Endothelial cell of umbilical vein (primary cell): Measurements from ENCODE around the gene HOXB4. TPM values are rescaled to one million over a fixed set of nuclear protein-coding genes. Genes with fewer than 3 reads are reported as not detected.

Experiments
- BruUV-seq: library from RNA; stranded (reverse); fragments of 400-500 nt; replicated peaks from 2 replicates; lab custom pipeline; 2021; lab: Mats Ljungman, UMichigan
- CTCF ChIA-PET: fragments of 300-600, 350-600 bp; sonication (Branson Sonifier 250); formaldehyde crosslinking; loops from one replicate; lab custom pipeline; 2021; ENCODE audit warnings: antibody characterized with exemption, inconsistent platforms; lab: Charles Lee
- POLR2A ChIA-PET: fragments of 300-600, 350-600 bp; sonication (Branson Sonifier 250); formaldehyde crosslinking; loops from one replicate; lab custom pipeline; 2021; ENCODE audit warnings: antibody characterized with exemption, inconsistent platforms; lab: Charles Lee
- DNase-seq: peaks from one replicate; pipeline ENCODE4 v3.0.0-alpha.2; 2011; ENCODE audit warnings: low read depth, low spot score
- FAIRE-seq: peaks from 2 replicates; lab custom pipeline; 2011; peaks lifted over from hg19 to GRCh38; lab: Jason Lieb, UNC
- H2AFZ ChIP-seq: 2 replicates; pipeline ENCODE4 v1.6.0; 2012; ENCODE audit warnings: low read depth, low read length, control low read depth, inconsistent platforms
- H3K27ac ChIP-seq: 2 replicates; pipeline ENCODE4 v1.5.1; 2011; ENCODE audit warnings: low read depth, mild to moderate bottlenecking, control low read depth, low read length, moderate library complexity; ENCODE audit not compliant: insufficient read depth
- H3K27me3 ChIP-seq, 2 experiments: 2 replicates each; pipeline versions ENCODE4 v1.6.0 to v1.6.1; 2011; ENCODE audit warnings: low read length in 2 of 2, mixed read lengths in 1 of 2; ENCODE audit not compliant: control insufficient read depth in 2 of 2, insufficient read depth in 2 of 2
- H3K36me3 ChIP-seq, 2 experiments: 2 replicates in 1 of 2; 3 replicates in 1 of 2; pipeline ENCODE4 v1.5.1; 2011; ENCODE audit warnings: low read length in 2 of 2, mild to moderate bottlenecking in 1 of 2, moderate library complexity in 1 of 2; ENCODE audit not compliant: control insufficient read depth in 2 of 2, insufficient read depth in 2 of 2; ENCODE audit errors: extremely low read depth in 1 of 2
- H3K4me1 ChIP-seq: 3 replicates; pipeline ENCODE4 v1.5.1; 2011; ENCODE audit warnings: mild to moderate bottlenecking, low read length; ENCODE audit not compliant: control insufficient read depth, insufficient read depth; ENCODE audit errors: extremely low read depth
- H3K4me2 ChIP-seq: 2 replicates; pipeline ENCODE4 v1.6.1; 2011; ENCODE audit warnings: low read length, control low read depth, mixed read lengths; ENCODE audit not compliant: insufficient read depth
- H3K4me3 ChIP-seq, 3 experiments: fragments of 200-600 bp in 1 of 3; sonication (generic), shearing (Covaris generic) in 1 of 3; replicated peaks in 1 of 3; 2 replicates each; pipeline ENCODE4 v1.5.1; 2011 to 2016; ENCODE audit warnings: control low read depth in 3 of 3, low read length in 3 of 3, mild to moderate bottlenecking in 2 of 3, inconsistent platforms in 1 of 3, low read depth in 1 of 3, moderate library complexity in 1 of 3; ENCODE audit not compliant: insufficient read depth in 1 of 3
- H3K79me2 ChIP-seq: 2 replicates; pipeline ENCODE4 v1.6.0; 2012; ENCODE audit warnings: low read length, inconsistent platforms; ENCODE audit not compliant: control insufficient read depth, insufficient read depth
- H3K9ac ChIP-seq: replicated peaks from 2 replicates; pipeline ENCODE3; 2011; ENCODE audit warnings: low read length, control low read depth; ENCODE audit not compliant: insufficient read depth; ENCODE audit errors: extremely low read depth
- H3K9me1 ChIP-seq: replicated peaks from 3 replicates; pipeline ENCODE4 v1.6.0; 2011; ENCODE audit warnings: mild to moderate bottlenecking, low read length; ENCODE audit not compliant: control insufficient read depth, insufficient read depth; ENCODE audit errors: extremely low read depth
- H3K9me3 ChIP-seq: replicated peaks from 2 replicates; pipeline ENCODE4 v1.5.1; 2012; ENCODE audit warnings: low read length, inconsistent platforms; ENCODE audit not compliant: control insufficient read depth, insufficient read depth
- H4K20me1 ChIP-seq: replicated peaks from 2 replicates; pipeline ENCODE3; 2011; ENCODE audit warnings: mild to moderate bottlenecking, low read length; ENCODE audit not compliant: control insufficient read depth, insufficient read depth; ENCODE audit errors: extremely low read depth
- CTCF ChIP-seq, 2 donors: IDR thresholded peaks; 1 replicate in 1 of 2; 2 replicates in 1 of 2; pipeline ENCODE4 v1.5.1; 2011; ENCODE audit warnings: low read length in 2 of 2, mild to moderate bottlenecking in 2 of 2, moderate library complexity in 2 of 2, control low read depth in 1 of 2, inconsistent platforms in 1 of 2, low read depth in 1 of 2; ENCODE audit not compliant: insufficient read depth in 1 of 2; ENCODE audit errors: extremely low read depth in 1 of 2
- EZH2 ChIP-seq: IDR thresholded peaks from 2 replicates; pipeline ENCODE4 v1.6.1; 2012; ENCODE audit warnings: borderline replicate concordance, low read depth, mild to moderate bottlenecking, moderate library complexity, low read length, inconsistent platforms; ENCODE audit not compliant: severe bottlenecking
- FOS ChIP-seq: IDR thresholded peaks from 2 replicates; pipeline ENCODE4 v1.6.1; 2011; ENCODE audit warnings: mild to moderate bottlenecking, low read length, moderate library complexity, borderline replicate concordance; ENCODE audit not compliant: insufficient read depth
- GATA2 ChIP-seq: IDR thresholded peaks from 2 replicates; pipeline ENCODE4 v1.7.0; 2011; ENCODE audit warnings: low read depth, mild to moderate bottlenecking, moderate library complexity, mixed read lengths, low read length; ENCODE audit not compliant: insufficient read length, insufficient read depth
- JUN ChIP-seq: IDR thresholded peaks from 2 replicates; pipeline ENCODE4 v1.6.1; 2011; ENCODE audit warnings: borderline replicate concordance, low read depth; ENCODE audit not compliant: insufficient read length, insufficient read depth
- MYC ChIP-seq: IDR thresholded peaks from one replicate; pipeline ENCODE4 v1.6.1; 2011; ENCODE audit warnings: mild to moderate bottlenecking, low read depth, low read length
- POLR2A ChIP-seq: IDR thresholded peaks from 2 replicates; pipeline ENCODE4 v1.6.1; 2012; ENCODE audit warnings: low read depth, mild to moderate bottlenecking, control low read depth, low read length
- POLR2AphosphoS5 ChIP-seq: IDR thresholded peaks from 2 replicates; pipeline ENCODE4 v1.6.1; 2012; ENCODE audit warnings: low read depth, mild to moderate bottlenecking, control low read depth, low read length, moderate library complexity; ENCODE audit not compliant: insufficient read depth
- dilution Hi-C: fragments of 300-500 bp; cut with MboI; formaldehyde crosslinking; loops from one replicate; pipeline ENCODE4 v1.15.0; 2019; ENCODE audit warnings: low sequenced_read_pairs; ENCODE audit not compliant: extremely low pct_ligation_motif_present
- intact Hi-C: fragments of 100-400 bp; cut with micrococcal nuclease; formaldehyde crosslinking; loops from one replicate; pipeline ENCODE4 v1.10.0; 2022
- polyA plus RNA-seq, 4 experiments: library from polyadenylated mRNA; depleted of rRNA in 3 of 4; stranded (reverse) in 3 of 4; unstranded in 1 of 4; fragments of >200 nt; gene quantifications; 2 replicates each; pipeline versions ENCODE4 v1.2.1 to v1.2.3, GENCODE V29; 2011 to 2012; ENCODE audit warnings: missing spikeins in 1 of 4
- total RNA-seq: library from RNA; stranded (reverse); gene quantifications from 2 replicates; pipeline ENCODE4 v1.2.3, GENCODE V29; 2021
- TF ChIP-seq, protein P1 (sequence below): IDR thresholded peaks from 2 replicates; pipeline ENCODE4 v1.6.1; 2011; ENCODE audit not compliant: insufficient read depth, insufficient read length

Gene HOXB4
- total and polyA plus RNA-seq, 2 donors (not counting 3 experiments of a cell fraction or from before 2014, with no cell fraction given) = 4.6 to 13.1 TPM

GRCh38 chr17:48627118-48627597 lies 49.0 kb upstream of the HOXB4 start:
- Histone ChIP-seq H4K20me1 (no peaks in the 10 kb centered on the region), H3K4me3 (no peak overlapping the region), H2AFZ (no peak overlapping the region), H3K9me1 (no peaks in the 10 kb centered on the region), H3K9me3 (no peaks in the 10 kb centered on the region), H3K4me2 (no peak overlapping the region), H3K36me3 (no peaks in the 10 kb centered on the region), H3K79me2 (no peaks in the 10 kb centered on the region), H3K27me3 (peaks cover 72 to 96% of the 10 kb centered on the region in 2 experiments), H3K27ac (no peak overlapping the region), H3K4me1 (peaks cover 13% of the 10 kb centered on the region), H3K9ac (no peak overlapping the region)
- FAIRE-seq = no peak
- dilution Hi-C loops = no loop called here
- POLR2A ChIA-PET = no interaction called here
- CTCF ChIA-PET = interaction anchor here (3.2 kb wide), 1 partner anchor 9 kb away, joined by 73 read pairs; no protein-coding TSS in a partner anchor
- BruUV-seq = no TSS peak
- no peak for DNase-seq
- intact Hi-C loops = no loop called here
- TF ChIP-seq MYC (no peak), GATA2 (no peak), FOS (no peak), CTCF (IDR thresholded peaks at IDR 0.05; ENCODE audit: extremely low read depth in 1 of 2, insufficient read depth in 1 of 2, low read depth in 1 of 2, low read length in 2 of 2) (no peak), JUN (no peak), POLR2AphosphoS5 (no peak), EZH2 (no peak), POLR2A (no peak)
- TF ChIP-seq, protein P1, sequence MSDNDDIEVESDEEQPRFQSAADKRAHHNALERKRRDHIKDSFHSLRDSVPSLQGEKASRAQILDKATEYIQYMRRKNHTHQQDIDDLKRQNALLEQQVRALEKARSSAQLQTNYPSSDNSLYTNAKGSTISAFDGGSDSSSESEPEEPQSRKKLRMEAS = no peak
